Activated T-cell treated with anti-CD3 and anti-CD28 coated beads, Interleukin-2, amount 50 U/mL, for 72 hours (primary cell): ENCODE data around the gene TMEM40. TPM values are rescaled to one million over a fixed set of nuclear protein-coding genes. Genes with fewer than 3 reads are reported as not detected.
A peak's percentile ranks its signal among the peaks of the same experiment; 100 is the strongest.

Experiments
- ATAC-seq, 2 donors: fragments of 150-1000 bp; cut with Tn5 transposase; replicated peaks in 1 of 2; 2 replicates each; pipeline ENCODE4 v1.10.0; 2021; ENCODE audit warnings: moderate library complexity in 2 of 2, mild to moderate bottlenecking in 1 of 2
- DNase-seq, 2 donors: peaks; one replicate each; pipeline ENCODE4 v3.0.0; 2021 to 2022; ENCODE audit warnings: mixed read lengths in 1 of 2
- H3K27ac Mint-ChIP-seq: one replicate; pipeline ENCODE4 v1.8.0; 2022; ENCODE audit warnings: mild to moderate bottlenecking, moderate library complexity, mixed read lengths
- H3K27me3 Mint-ChIP-seq: one replicate; pipeline ENCODE4 v1.8.0; 2022; ENCODE audit warnings: low read depth, mixed read lengths
- H3K36me3 Mint-ChIP-seq, 2 donors: one replicate each; pipeline ENCODE4 v1.8.0; 2022; ENCODE audit warnings: mixed read lengths in 2 of 2, mild to moderate bottlenecking in 1 of 2; ENCODE audit not compliant: insufficient read depth in 2 of 2
- H3K4me1 Mint-ChIP-seq: one replicate; pipeline ENCODE4 v1.8.0; 2022; ENCODE audit warnings: low read depth, mixed read lengths
- H3K4me3 Mint-ChIP-seq, 2 donors: one replicate each; pipeline ENCODE4 v1.8.0; 2022; ENCODE audit warnings: mild to moderate bottlenecking in 2 of 2, mixed read lengths in 2 of 2, moderate library complexity in 2 of 2
- H3K9me3 Mint-ChIP-seq, 2 donors: one replicate each; pipeline ENCODE4 v1.8.0; 2022; ENCODE audit warnings: mixed read lengths in 2 of 2
- total RNA-seq, 2 donors: library from RNA; stranded (reverse); gene quantifications; one replicate each; pipeline ENCODE4 v1.2.3, GENCODE V29; 2022

Gene TMEM40
- total RNA-seq, 2 donors from 2014 or later, result not detected

GRCh38 chr3:12771236-12771635 is 12.2 kb upstream of the TMEM40 start:
- Mint-ChIP-seq H3K27ac (peak overlapping the region; percentile 4), H3K4me3 (no peak overlapping the region), H3K4me1 (no peaks in the 10 kb centered on the region), H3K9me3 (peaks cover 0 to 1% of the 10 kb centered on the region in 2 donors), H3K27me3 (peaks cover 5% of the 10 kb centered on the region), H3K36me3 (no peaks in the 10 kb centered on the region)
- DNase-seq (no peak), ATAC-seq (no peak)

GRCh38 chr3:12769761-12770160 is 10.7 kb upstream of the TMEM40 start:
- Mint-ChIP-seq H3K27ac (no peak overlapping the region), H3K9me3 (peaks cover 0 to 1% of the 10 kb centered on the region in 2 donors), H3K4me3 (no peak overlapping the region), H3K36me3 (no peaks in the 10 kb centered on the region), H3K4me1 (no peaks in the 10 kb centered on the region), H3K27me3 (peaks cover 5% of the 10 kb centered on the region)
- DNase-seq (no peak), ATAC-seq (no peak)

- no peak for ATAC-seq
- Mint-ChIP-seq H3K4me3 (no peak overlapping the region), H3K36me3 (no peaks in the 10 kb centered on the region), H3K9me3 (peaks cover 0 to 1% of the 10 kb centered on the region in 2 donors), H3K4me1 (no peaks in the 10 kb centered on the region), H3K27me3 (peaks cover 5% of the 10 kb centered on the region), H3K27ac (no peak overlapping the region)
- no peak for DNase-seq
These were observed 9.8 kb upstream of the TMEM40 start for GRCh38 chr3:12768579-12769527.

GRCh38 chr3:12766541-12766940 is 7.5 kb upstream of the TMEM40 start:
- no peak overlapping the region for H3K27ac Mint-ChIP-seq
- no peaks in the 10 kb centered on the region for H3K9me3 Mint-ChIP-seq
- H3K36me3 Mint-ChIP-seq, result no peaks in the 10 kb centered on the region
- DNase-seq (no peak), ATAC-seq (no peak)
- no peak overlapping the region for H3K4me3 Mint-ChIP-seq
- H3K4me1 Mint-ChIP-seq, result no peaks in the 10 kb centered on the region
- H3K27me3 Mint-ChIP-seq, result no peaks in the 10 kb centered on the region

- H3K4me3 Mint-ChIP-seq, result no peak overlapping the region
- no peaks in the 10 kb centered on the region for H3K27me3 Mint-ChIP-seq
- H3K27ac Mint-ChIP-seq, result no peak overlapping the region
- H3K4me1 Mint-ChIP-seq, result no peaks in the 10 kb centered on the region
- H3K9me3 Mint-ChIP-seq, result no peaks in the 10 kb centered on the region
- DNase-seq (no peak), ATAC-seq (no peak)
- no peaks in the 10 kb centered on the region for H3K36me3 Mint-ChIP-seq
These were observed 5.2 kb upstream of the TMEM40 start for GRCh38 chr3:12764171-12764776.

GRCh38 chr3:12759693-12760565 is 870 bp upstream of the TMEM40 start:
- Mint-ChIP-seq H3K27me3 (no peaks in the 10 kb centered on the region), H3K27ac (no peak overlapping the region), H3K4me3 (no peak overlapping the region), H3K4me1 (no peaks in the 10 kb centered on the region), H3K9me3 (no peaks in the 10 kb centered on the region), H3K36me3 (no peaks in the 10 kb centered on the region)
- no peak for ATAC-seq
- DNase-seq, result no peak

GRCh38 chr3:12758025-12758781 is 856 bp downstream of the TMEM40 start:
- H3K27me3 Mint-ChIP-seq, result no peaks in the 10 kb centered on the region
- no peak for DNase-seq
- ATAC-seq, result no peak
- no peaks in the 10 kb centered on the region for H3K36me3 Mint-ChIP-seq
- H3K4me1 Mint-ChIP-seq, result no peaks in the 10 kb centered on the region
- no peak overlapping the region for H3K4me3 Mint-ChIP-seq
- no peak overlapping the region for H3K27ac Mint-ChIP-seq
- H3K9me3 Mint-ChIP-seq, result no peaks in the 10 kb centered on the region

- no peaks in the 10 kb centered on the region for H3K9me3 Mint-ChIP-seq
These were observed 2.4 kb downstream of the TMEM40 start for GRCh38 chr3:12756635-12757034.

GRCh38 chr3:12756175-12756574 is 2.9 kb downstream of the TMEM40 start:
- peaks cover 1% of the 10 kb centered on the region for H3K4me1 Mint-ChIP-seq
- DNase-seq (no peak), ATAC-seq (no peak)
- no peak overlapping the region for H3K4me3 Mint-ChIP-seq
- H3K9me3 Mint-ChIP-seq, result no peaks in the 10 kb centered on the region
- no peaks in the 10 kb centered on the region for H3K27me3 Mint-ChIP-seq
- H3K27ac Mint-ChIP-seq, result no peak overlapping the region
- no peaks in the 10 kb centered on the region for H3K36me3 Mint-ChIP-seq

More at GRCh38 chr3:12756635-12757034, 2.4 kb downstream of the TMEM40 start:
- DNase-seq, result no peak
- ATAC-seq, result no peak
- H3K4me1 Mint-ChIP-seq, result no peaks in the 10 kb centered on the region
- no peaks in the 10 kb centered on the region for H3K27me3 Mint-ChIP-seq
- no peaks in the 10 kb centered on the region for H3K36me3 Mint-ChIP-seq
- no peak overlapping the region for H3K4me3 Mint-ChIP-seq
- no peak overlapping the region for H3K27ac Mint-ChIP-seq

GRCh38 chr3:12755754-12756153 is 3.3 kb downstream of the TMEM40 start:
- H3K4me1 Mint-ChIP-seq, result peaks cover 5% of the 10 kb centered on the region
- H3K27me3 Mint-ChIP-seq, result no peaks in the 10 kb centered on the region
- H3K27ac Mint-ChIP-seq, result no peak overlapping the region
- no peak overlapping the region for H3K4me3 Mint-ChIP-seq
- DNase-seq (no peak), ATAC-seq (no peak)
- no peaks in the 10 kb centered on the region for H3K9me3 Mint-ChIP-seq
- H3K36me3 Mint-ChIP-seq, result no peaks in the 10 kb centered on the region

- no peak overlapping the region for H3K27ac Mint-ChIP-seq
These were observed 4.7 kb downstream of the TMEM40 start for GRCh38 chr3:12754313-12754712.

GRCh38 chr3:12753275-12754028 is 5.6 kb downstream of the TMEM40 start:
- no peak for ATAC-seq
- Mint-ChIP-seq H3K4me1 (peaks cover 15% of the 10 kb centered on the region), H3K27me3 (no peaks in the 10 kb centered on the region), H3K9me3 (no peaks in the 10 kb centered on the region), H3K27ac (no peak overlapping the region), H3K4me3 (no peak overlapping the region), H3K36me3 (no peaks in the 10 kb centered on the region)
- DNase-seq, result no peak

More at GRCh38 chr3:12754313-12754712, 4.7 kb downstream of the TMEM40 start:
- no peaks in the 10 kb centered on the region for H3K9me3 Mint-ChIP-seq
- H3K36me3 Mint-ChIP-seq, result no peaks in the 10 kb centered on the region
- DNase-seq, result no peak
- no peak for ATAC-seq
- no peak overlapping the region for H3K4me3 Mint-ChIP-seq
- no peaks in the 10 kb centered on the region for H3K27me3 Mint-ChIP-seq
- H3K4me1 Mint-ChIP-seq, result peaks cover 15% of the 10 kb centered on the region
